SKM-1 (cell line): ENCODE data around the gene CD84.
"Not testable (repeated sequence)": the region's sequence is repeated elsewhere in the genome, so short reads cannot be mapped to it uniquely, and the experiment has no call there.

Source experiments
- DNase-seq: peaks from one replicate; lab custom pipeline; 2025; ENCODE audit not compliant: unreplicated experiment; lab: John Stamatoyannopoulos, UW

CD84 gene

GRCh38 chr1:160519642-160520435, 59.5 kb downstream of the CD84 start:
- DNase-seq = no peak

- not testable (repeated sequence) for DNase-seq
Observed at GRCh38 chr1:160517519-160517918, 61.8 kb downstream of the CD84 start.

- not testable (repeated sequence) for DNase-seq
Observed at GRCh38 chr1:160515908-160516307, 63.4 kb downstream of the CD84 start.

- DNase-seq = no peak
Observed at GRCh38 chr1:160504651-160505050, 74.6 kb downstream of the CD84 start.

- DNase-seq = no peak
Observed at GRCh38 chr1:160503087-160503486, 76.2 kb downstream of the CD84 start.

- DNase-seq = no peak
Observed at GRCh38 chr1:160500321-160500990, 78.8 kb downstream of the CD84 start.

- DNase-seq = no peak
Observed at GRCh38 chr1:160499631-160500030, 79.7 kb downstream of the CD84 start.

- not testable (repeated sequence) for DNase-seq
Observed at GRCh38 chr1:160498301-160499065, 80.8 kb downstream of the CD84 start.

- DNase-seq = no peak
Observed at GRCh38 chr1:160496334-160496733, 83.0 kb downstream of the CD84 start.

GRCh38 chr1:160494620-160495019, 84.7 kb downstream of the CD84 start:
- no peak for DNase-seq

GRCh38 chr1:160492617-160493016, 86.7 kb downstream of the CD84 start:
- no peak for DNase-seq

GRCh38 chr1:160491981-160492380, 87.3 kb downstream of the CD84 start:
- no peak for DNase-seq
